IMR-90 (cell line): ENCODE results near the gene DDAH2. TPM values are rescaled to one million over a fixed set of nuclear protein-coding genes. Genes with fewer than 3 reads are reported as not detected.

Experiments used
- ATAC-seq: fragments of 200-7000 bp; cut with Tn5 transposase; 2 replicates; pipeline ENCODE4 v1.9.1; 2020; ENCODE audit warnings: low read depth, mild to moderate bottlenecking, moderate library complexity
- BruUV-seq: library from RNA; stranded (reverse); fragments of 400-500 nt; replicated peaks from 2 replicates; lab custom pipeline; 2021; lab: Mats Ljungman, UMichigan
- CTCF ChIA-PET: fragments of 300-600 bp; formaldehyde crosslinking; extraction: SDS; loops from one replicate; lab custom pipeline; 2021; ENCODE audit warnings: antibody characterized with exemption; lab: Yijun Ruan, JAX
- POLR2A ChIA-PET: fragments of 300-600 bp; sonication (Branson Sonifier 250); formaldehyde crosslinking; loops from one replicate; lab custom pipeline; 2022; ENCODE audit warnings: antibody characterized with exemption; ENCODE audit not compliant: unreplicated experiment; lab: Charles Lee
- DNase-seq: peaks from one replicate; pipeline ENCODE4 v3.0.0; 2013
- H2AFZ ChIP-seq: replicated peaks from 2 replicates; pipeline ENCODE3; 2013; ENCODE audit warnings: low read length, mild to moderate bottlenecking; ENCODE audit not compliant: poor library complexity
- H2AK5ac ChIP-seq: 2 replicates; pipeline ENCODE4 v1.6.1; 2013; ENCODE audit warnings: low read depth, low read length, inconsistent platforms
- H2AK9ac ChIP-seq: replicated peaks from 2 replicates; pipeline ENCODE3; 2013; ENCODE audit warnings: mild to moderate bottlenecking, low read depth, low read length, moderate library complexity; ENCODE audit not compliant: poor library complexity
- H2BK120ac ChIP-seq: 2 replicates; pipeline ENCODE4 v1.6.1; 2013; ENCODE audit warnings: low read depth, low read length, inconsistent platforms
- H2BK15ac ChIP-seq: 3 replicates; pipeline ENCODE4 v1.6.1; 2013; ENCODE audit warnings: low read depth, low read length, inconsistent platforms
- H2BK20ac ChIP-seq: 2 replicates; pipeline ENCODE4 v1.6.1; 2013; ENCODE audit warnings: low read depth, mild to moderate bottlenecking, inconsistent platforms, low read length, moderate library complexity
- H2BK5ac ChIP-seq: 2 replicates; pipeline ENCODE4 v1.6.1; 2013; ENCODE audit warnings: mild to moderate bottlenecking, low read depth, low read length, inconsistent platforms; ENCODE audit not compliant: poor library complexity, severe bottlenecking
- H3K14ac ChIP-seq: replicated peaks from 2 replicates; pipeline ENCODE4 v1.6.1; 2013; ENCODE audit warnings: low read depth, low read length, inconsistent platforms
- H3K18ac ChIP-seq: 2 replicates; pipeline ENCODE4 v1.6.1; 2013; ENCODE audit warnings: low read depth, low read length, control low read depth
- H3K23ac ChIP-seq: 2 replicates; pipeline ENCODE4 v1.6.1; 2013; ENCODE audit warnings: low read depth, low read length, inconsistent platforms
- H3K27ac ChIP-seq: 2 replicates; pipeline ENCODE4 v1.5.1; 2013; ENCODE audit warnings: mild to moderate bottlenecking, control low read depth, low read length; ENCODE audit not compliant: insufficient read depth
- H3K27me3 ChIP-seq: 2 replicates; pipeline ENCODE4 v1.6.1; 2013; ENCODE audit warnings: low read length; ENCODE audit not compliant: control insufficient read depth, insufficient read depth
- H3K36me3 ChIP-seq: 2 replicates; pipeline ENCODE4 v1.6.1; 2013; ENCODE audit warnings: low read length, mixed read lengths; ENCODE audit not compliant: control insufficient read depth, insufficient read depth
- H3K4ac ChIP-seq: 2 replicates; pipeline ENCODE4 v1.6.1; 2013; ENCODE audit warnings: low read depth, low read length, inconsistent platforms
- H3K4me1 ChIP-seq: 2 replicates; pipeline ENCODE4 v1.6.1; 2013; ENCODE audit warnings: low read length, mixed read lengths; ENCODE audit not compliant: control insufficient read depth, insufficient read depth
- H3K4me2 ChIP-seq: 2 replicates; pipeline ENCODE4 v1.6.1; 2013; ENCODE audit warnings: low read depth, mild to moderate bottlenecking, control low read depth, low read length, moderate library complexity
- H3K4me3 ChIP-seq: 2 replicates; pipeline ENCODE4 v1.5.1; 2013; ENCODE audit warnings: low read depth, mild to moderate bottlenecking, control low read depth, low read length, moderate library complexity; ENCODE audit not compliant: insufficient read depth
- H3K56ac ChIP-seq: 2 replicates; pipeline ENCODE4 v1.6.1; 2013; ENCODE audit warnings: low read length, inconsistent platforms; ENCODE audit not compliant: insufficient read depth; ENCODE audit errors: extremely low read depth
- H3K79me1 ChIP-seq, 2 experiments: 2 replicates each; pipeline ENCODE4 v1.6.1; 2013; ENCODE audit warnings: low read length in 2 of 2, inconsistent platforms in 1 of 2, low read depth in 1 of 2
- H3K9ac ChIP-seq: 2 replicates; pipeline ENCODE4 v1.6.1; 2013; ENCODE audit warnings: low read depth, low read length, control low read depth
- H3K9me1 ChIP-seq: 2 replicates; pipeline ENCODE4 v1.6.1; 2013; ENCODE audit warnings: low read length, inconsistent platforms; ENCODE audit not compliant: insufficient read depth
- H3K9me3 ChIP-seq: 2 replicates; pipeline ENCODE4 v1.6.1; 2013; ENCODE audit warnings: low read length; ENCODE audit not compliant: control insufficient read depth, insufficient read depth
- H4K20me1 ChIP-seq: 2 replicates; pipeline ENCODE4 v1.6.1; 2013; ENCODE audit warnings: low read length, inconsistent platforms; ENCODE audit not compliant: insufficient read depth
- H4K5ac ChIP-seq: 2 replicates; pipeline ENCODE4 v1.6.1; 2013; ENCODE audit warnings: mild to moderate bottlenecking, low read depth, low read length, control low read depth
- H4K8ac ChIP-seq, 2 experiments: 2 replicates each; pipeline ENCODE4 v1.6.1; 2013; ENCODE audit warnings: low read depth in 2 of 2, low read length in 2 of 2, control low read depth in 1 of 2, inconsistent platforms in 1 of 2
- H4K91ac ChIP-seq: 2 replicates; pipeline ENCODE4 v1.6.1; 2013; ENCODE audit warnings: low read depth, low read length, inconsistent platforms; ENCODE audit not compliant: insufficient read depth
- CEBPB ChIP-seq: IDR thresholded peaks from 2 replicates; pipeline ENCODE4 v1.6.1; 2012; ENCODE audit warnings: low read depth, low read length, improper control_type of control experiment
- CHD1 ChIP-seq: IDR thresholded peaks from 2 replicates; pipeline ENCODE4 v1.6.1; 2012; ENCODE audit warnings: low read depth, low read length, improper control_type of control experiment
- FOS ChIP-seq: fragments of 150-350 bp; IDR thresholded peaks from 2 replicates; pipeline ENCODE4 v1.6.1; 2016; ENCODE audit warnings: low read depth, low read length
- MXI1 ChIP-seq: IDR thresholded peaks from 2 replicates; pipeline ENCODE4 v1.6.1; 2012; ENCODE audit warnings: low read depth, mild to moderate bottlenecking, low read length, moderate library complexity, borderline replicate concordance
- NFE2L2 ChIP-seq: fragments of 150-350 bp; IDR thresholded peaks from 2 replicates; pipeline ENCODE4 v1.6.1; 2016; ENCODE audit warnings: low read depth, mild to moderate bottlenecking, low read length
- RAD21 ChIP-seq: IDR thresholded peaks from 2 replicates; pipeline ENCODE4 v1.6.1; 2012; ENCODE audit warnings: low read length, improper control_type of control experiment
- RCOR1 ChIP-seq: IDR thresholded peaks from 2 replicates; pipeline ENCODE4 v1.6.1; 2012; ENCODE audit warnings: mild to moderate bottlenecking, low read length, improper control_type of control experiment; ENCODE audit not compliant: insufficient replicate concordance
- SMC3 ChIP-seq: fragments of 150-350 bp; IDR thresholded peaks from 2 replicates; pipeline ENCODE4 v1.6.1; 2016; ENCODE audit warnings: low read depth, mild to moderate bottlenecking, antibody characterized with exemption, low read length, moderate library complexity
- WGBS, 2 experiments: methylation state at CpG; one replicate each; pipeline versions ENCODE4 v1.1.5 to v1.1.7; 2013; ENCODE audit warnings: missing lambda C conversion rate in 2 of 2; ENCODE audit not compliant: insufficient read length in 1 of 2; ENCODE audit errors: extremely low coverage in 2 of 2; 5-methylcytosine and 5-hydroxymethylcytosine counted together
- dilution Hi-C: fragments of 300-500 bp; cut with HindIII; formaldehyde crosslinking; loops from one replicate; pipeline ENCODE4 v1.14.3; 2018; ENCODE audit warnings: low sequenced_read_pairs; ENCODE audit not compliant: unreplicated experiment
- in situ Hi-C: fragments of 300-500 bp; cut with MboI; formaldehyde crosslinking; loops from 3 replicates; pipeline ENCODE4 v1.14.3; 2019; ENCODE audit warnings: low sequenced_read_pairs, inconsistent platforms, mixed read lengths
- intact Hi-C: fragments of 100-400 bp; cut with micrococcal nuclease; formaldehyde crosslinking; loops from 2 replicates; pipeline ENCODE4 v1.10.0; 2022
- polyA plus RNA-seq, 3 experiments: library from polyadenylated mRNA; depleted of rRNA; stranded (reverse); fragments of >200 nt; gene quantifications; 2 replicates each; pipeline ENCODE4 v1.2.3, GENCODE V29; 2012; ENCODE audit warnings: low replicate concordance in 1 of 3
- total RNA-seq: library from RNA; depleted of rRNA; stranded (reverse); fragments of >200 nt; gene quantifications from 2 replicates; pipeline ENCODE4 v1.2.3, GENCODE V29; 2012
- TF ChIP-seq, protein P1 (sequence below): fragments of 150-350 bp; IDR thresholded peaks from 2 replicates; pipeline ENCODE4 v1.6.1; 2017; ENCODE audit warnings: mild to moderate bottlenecking, antibody characterized with exemption, low read length, low read depth

Gene DDAH2
- total and polyA plus RNA-seq, 2 of the 4 experiments (the other 2 are of a cell fraction), result 40.7 to 57.9 TPM

- Histone ChIP-seq H2BK20ac (no peak overlapping the region), H2BK15ac (no peak overlapping the region), H2AFZ (no peak overlapping the region), H4K8ac (no peak overlapping the region), H3K4ac (no peak overlapping the region), H3K56ac (no peak overlapping the region), H2AK5ac (no peak overlapping the region), H4K20me1 (no peaks in the 10 kb centered on the region), H2AK9ac (no peak overlapping the region), H3K23ac (no peak overlapping the region), H3K4me3 (no peak overlapping the region), H4K91ac (no peak overlapping the region), H3K27me3 (no peaks in the 10 kb centered on the region), H3K4me1 (peaks cover 3% of the 10 kb centered on the region; the same call in 1 of the 2 replicates), H3K4me2 (no peak overlapping the region), H2BK5ac (no peak overlapping the region), H3K27ac (no peak overlapping the region), H3K79me1 (peaks cover 0 to 2% of the 10 kb centered on the region in 2 experiments; a peak in 1 of 4 replicates), H3K9me1 (0 out of 2 replicates have a peak, but pooled peaks cover 5% of the 10 kb centered on the region), H3K18ac (no peak overlapping the region), H3K36me3 (peaks cover 62% of the 10 kb centered on the region), H2BK120ac (no peak overlapping the region), H3K9ac (no peak overlapping the region), H3K14ac (no peak overlapping the region), H4K5ac (no peak overlapping the region), H3K9me3 (no peaks in the 10 kb centered on the region)
- BruUV-seq, result no TSS peak
- DNase-seq, result no peak
- CTCF ChIA-PET, result no interaction called here
- intact Hi-C loops (no loop called here), dilution Hi-C loops (no loop called here), in situ Hi-C loops (loop anchor here (10.0 kb wide), 2 partner anchors 147 to 257 kb away; partner anchors contain the start of gene CFB)
- no peak for ATAC-seq
- no CpG with 5 or more reads among the region's 14 CpGs for WGBS, 2 experiments
- POLR2A ChIA-PET, result no interaction called here
- TF ChIP-seq SMC3 (no peak), RCOR1 (no peak), CEBPB (no peak), MXI1 (no peak), NFE2L2 (no peak), RAD21 (no peak), CHD1 (no peak), FOS (no peak)
- TF ChIP-seq, protein P1, sequence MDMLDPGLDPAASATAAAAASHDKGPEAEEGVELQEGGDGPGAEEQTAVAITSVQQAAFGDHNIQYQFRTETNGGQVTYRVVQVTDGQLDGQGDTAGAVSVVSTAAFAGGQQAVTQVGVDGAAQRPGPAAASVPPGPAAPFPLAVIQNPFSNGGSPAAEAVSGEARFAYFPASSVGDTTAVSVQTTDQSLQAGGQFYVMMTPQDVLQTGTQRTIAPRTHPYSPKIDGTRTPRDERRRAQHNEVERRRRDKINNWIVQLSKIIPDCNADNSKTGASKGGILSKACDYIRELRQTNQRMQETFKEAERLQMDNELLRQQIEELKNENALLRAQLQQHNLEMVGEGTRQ, result no peak
These were observed 41.0 kb downstream of the DDAH2 start for GRCh38 chr6:31687860-31688693.
